Neural cell (in vitro differentiated cells): ENCODE data around the gene SP4. TPM values are rescaled to one million over a fixed set of nuclear protein-coding genes. Genes with fewer than 3 reads are reported as not detected.

ENCODE experiments used
- H2AFZ ChIP-seq: fragments of 200-600, 300-800 bp; sonication (generic), shearing (Covaris generic); 2 replicates; pipeline ENCODE4 v1.6.0; 2014; ENCODE audit warnings: low read depth, mild to moderate bottlenecking, antibody characterized with exemption, low read length, moderate library complexity
- H3F3A ChIP-seq: fragments of 200-600 bp; shearing (Covaris generic); 2 replicates; pipeline ENCODE4 v1.6.1; 2016; ENCODE audit warnings: mild to moderate bottlenecking, moderate library complexity, mixed read lengths, antibody characterized with exemption, low read length; ENCODE audit not compliant: insufficient read depth, poor library complexity, severe bottlenecking
- H3K27ac ChIP-seq: fragments of 200-600, 300-800 bp; sonication (generic), shearing (Covaris generic); 2 replicates; pipeline ENCODE4 v1.5.1; 2014; ENCODE audit warnings: mild to moderate bottlenecking, low read length, moderate library complexity
- H3K27me3 ChIP-seq: fragments of 300-800, 200-600 bp; sonication (generic), shearing (Covaris generic); 2 replicates; pipeline ENCODE4 v1.6.0; 2014; ENCODE audit warnings: mild to moderate bottlenecking, low read depth, low read length, moderate library complexity; ENCODE audit not compliant: insufficient read depth
- H3K36me3 ChIP-seq: fragments of 300-800, 200-600 bp; sonication (generic), shearing (Covaris generic); 2 replicates; pipeline ENCODE4 v1.5.1; 2014; ENCODE audit warnings: mild to moderate bottlenecking, antibody characterized with exemption, low read length, moderate library complexity; ENCODE audit not compliant: insufficient read depth
- H3K4me2 ChIP-seq: fragments of 300-800, 200-600 bp; sonication (generic), shearing (Covaris generic); 2 replicates; pipeline ENCODE4 v1.6.0; 2014; ENCODE audit warnings: mild to moderate bottlenecking, low read length
- H3K4me3 ChIP-seq: fragments of 300-800, 200-600 bp; sonication (generic), shearing (Covaris generic); 2 replicates; pipeline ENCODE4 v1.5.1; 2014; ENCODE audit warnings: mild to moderate bottlenecking, low read length, moderate library complexity
- H3K79me2 ChIP-seq: fragments of 200-600 bp; shearing (Covaris generic); replicated peaks from 2 replicates; pipeline ENCODE4 v1.6.0; 2014; ENCODE audit warnings: mild to moderate bottlenecking, low read length, moderate library complexity; ENCODE audit not compliant: insufficient read depth
- H3K9ac ChIP-seq: fragments of 300-800, 200-600 bp; sonication (generic), shearing (Covaris generic); 2 replicates; pipeline ENCODE4 v1.6.1; 2016; ENCODE audit warnings: mild to moderate bottlenecking, low read length, mixed read lengths
- H3K9me2 ChIP-seq: fragments of 200-600 bp; shearing (Covaris generic); 2 replicates; pipeline ENCODE4 v1.6.1; 2016; ENCODE audit warnings: mild to moderate bottlenecking, low read length, mixed read lengths; ENCODE audit not compliant: insufficient read depth
- H3K9me3 ChIP-seq: fragments of 200-600, 300-800 bp; sonication (generic), shearing (Covaris generic); 2 replicates; pipeline ENCODE4 v1.6.1; 2016; ENCODE audit warnings: mild to moderate bottlenecking, mixed run types, low read length, moderate library complexity, mixed read lengths
- H4K20me1 ChIP-seq: fragments of 200-600 bp; shearing (Covaris generic); 2 replicates; pipeline ENCODE4 v1.6.1; 2016; ENCODE audit warnings: mild to moderate bottlenecking, mixed run types; ENCODE audit not compliant: insufficient read depth
- CTCF ChIP-seq: fragments of 450-650 bp; IDR thresholded peaks from 2 replicates; pipeline ENCODE4 v1.5.1; 2014; ENCODE audit warnings: antibody characterized with exemption, mild to moderate bottlenecking, moderate library complexity; ENCODE audit not compliant: poor library complexity, severe bottlenecking
- EP300 ChIP-seq: fragments of 450-650 bp; conservative IDR thresholded peaks from 2 replicates; pipeline ENCODE4 v1.6.1; 2014; ENCODE audit warnings: antibody characterized with exemption, mild to moderate bottlenecking, moderate library complexity; ENCODE audit not compliant: poor library complexity, severe bottlenecking
- EZH2 ChIP-seq: fragments of 200-600, 300-800 bp; shearing (Covaris generic), sonication (generic); IDR thresholded peaks from 2 replicates; pipeline ENCODE4 v1.6.1; 2014; ENCODE audit warnings: antibody characterized with exemption, low read length, borderline replicate concordance, mild to moderate bottlenecking; ENCODE audit not compliant: insufficient read depth, poor library complexity, severe bottlenecking
- MXI1 ChIP-seq: fragments of 450-650 bp; conservative IDR thresholded peaks from 2 replicates; pipeline ENCODE4 v1.6.1; 2014; ENCODE audit warnings: antibody characterized with exemption, mild to moderate bottlenecking; ENCODE audit not compliant: poor library complexity, severe bottlenecking
- POLR2AphosphoS5 ChIP-seq: IDR thresholded peaks from 2 replicates; pipeline ENCODE4 v1.6.1; 2012
- RAD21 ChIP-seq: fragments of 450-650 bp; conservative IDR thresholded peaks from 2 replicates; pipeline ENCODE4 v1.6.1; 2014; ENCODE audit warnings: antibody characterized with exemption, mild to moderate bottlenecking, moderate library complexity
- REST ChIP-seq: IDR thresholded peaks from 2 replicates; pipeline ENCODE4 v1.6.1; 2012; ENCODE audit warnings: borderline replicate concordance
- SMC3 ChIP-seq: fragments of 450-650 bp; conservative IDR thresholded peaks from 2 replicates; pipeline ENCODE4 v1.6.1; 2014; ENCODE audit warnings: antibody characterized with exemption, mild to moderate bottlenecking, moderate library complexity; ENCODE audit not compliant: poor library complexity
- TAF1 ChIP-seq: IDR thresholded peaks from 2 replicates; pipeline ENCODE4 v1.6.1; 2012; ENCODE audit warnings: low read depth
- polyA plus RNA-seq: library from polyadenylated mRNA; depleted of rRNA; stranded (reverse); fragments of >200 nt; gene quantifications from 2 replicates; pipeline ENCODE4 v1.2.3, GENCODE V29; 2014
- small RNA-seq, 3 experiments: library from RNA; depleted of rRNA; stranded (forward); fragments of <200 nt; gene quantifications; one replicate each; pipeline ENCODE3, GENCODE V24; 2012

Gene SP4
- polyA plus RNA-seq, 1 donor from 2014 or later = 27.8 TPM

DNA sequence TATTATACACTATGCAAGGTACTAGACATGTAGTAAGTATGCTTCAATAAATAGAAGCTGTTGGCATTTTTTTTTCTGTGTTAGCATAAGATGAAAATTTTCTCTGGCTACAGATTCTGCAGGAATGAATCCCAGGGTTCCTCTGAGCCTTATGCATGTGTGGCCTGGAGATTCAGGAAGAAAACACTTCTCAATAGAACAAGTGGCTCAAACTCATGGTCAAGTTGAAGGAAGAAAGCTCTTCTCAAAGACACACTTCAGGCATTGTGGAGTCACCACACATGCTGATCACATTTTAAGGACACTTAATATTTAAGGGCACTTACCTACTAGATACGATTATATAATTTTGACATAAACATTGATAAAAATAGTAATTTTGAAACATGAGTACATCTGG, 134.5 kb downstream of the SP4 start:
- Histone ChIP-seq H4K20me1 (no peaks in the 10 kb centered on the region), H3K9me2 (no peaks in the 10 kb centered on the region), H3K27me3 (no peaks in the 10 kb centered on the region), H3K27ac (no peak overlapping the region), H3K9ac (no peak overlapping the region), H3K79me2 (no peaks in the 10 kb centered on the region), H3K9me3 (no peaks in the 10 kb centered on the region), H3K4me3 (no peak overlapping the region), H3K36me3 (no peaks in the 10 kb centered on the region), H3F3A (no peaks in the 10 kb centered on the region), H3K4me2 (no peak overlapping the region), H2AFZ (no peak overlapping the region)
- TF ChIP-seq SMC3 = no peak
- TF ChIP-seq CTCF = no peak
- no peak for TF ChIP-seq RAD21
- TF ChIP-seq REST = no peak
- no peak for TF ChIP-seq EZH2
- no peak for TF ChIP-seq EP300
- TF ChIP-seq TAF1 = no peak
- TF ChIP-seq MXI1 = no peak
- no peak for TF ChIP-seq POLR2AphosphoS5

Small RNAs within 50 kb of the gene (small RNA-seq; reads per million reads assigned to genes)
- 0 reads per million in 3 experiments for gene MIR1183
- 0 to 0.08 (median 0) reads per million in 3 experiments for gene RNU1-15P

Other genes with a start within 250 kb of the SP4 start
- 0.16 and 2.1 TPM in 2 replicates for gene DNAH11, start 115.0 kb downstream of the SP4 start, polyA plus RNA-seq